SK-N-SH (cell line): Measurements from ENCODE around the gene CTCFL. TPM values are rescaled to one million over a fixed set of nuclear protein-coding genes. Genes with fewer than 3 reads are reported as not detected.

Experiments used
- CTCF ChIA-PET: fragments of 300-600, 350-600 bp; formaldehyde crosslinking; extraction: SDS; loops from one replicate; lab custom pipeline; 2021; lab: Yijun Ruan, JAX
- POLR2A ChIA-PET: fragments of 350-600 bp; sonication (Branson Sonifier 250); formaldehyde crosslinking; extraction: SDS; loops from one replicate; lab custom pipeline; 2020; ENCODE audit warnings: antibody characterized with exemption, inconsistent platforms; lab: Yijun Ruan, JAX
- DNase-seq: peaks from one replicate; pipeline ENCODE4 v3.0.0; 2012
- H2AFZ ChIP-seq: fragments of 200-600 bp; sonication (generic); 2 replicates; pipeline ENCODE4 v1.8.1; 2016; ENCODE audit warnings: antibody characterized with exemption, mild to moderate bottlenecking, low read depth
- H3F3A ChIP-seq: fragments of 200-600 bp; sonication (generic); replicated peaks from 2 replicates; pipeline ENCODE3; 2016; ENCODE audit warnings: antibody characterized with exemption, mild to moderate bottlenecking; ENCODE audit not compliant: insufficient read depth
- H3K27ac ChIP-seq, 2 experiments: fragments of 200-500 bp in 1 of 2; fragments of 200-600 bp in 1 of 2; sonication (Bioruptor generic) in 1 of 2; sonication (generic), shearing (Covaris generic) in 1 of 2; 2 replicates each; pipeline versions ENCODE4 v1.5.1 to v1.6.1; 2014 to 2016; ENCODE audit warnings: low read depth in 2 of 2, inconsistent platforms in 1 of 2, low read length in 1 of 2, mild to moderate bottlenecking in 1 of 2, mixed read lengths in 1 of 2
- H3K27me3 ChIP-seq: fragments of 200-600 bp; sonication (generic), shearing (Covaris generic); 2 replicates; pipeline ENCODE4 v1.6.1; 2016; ENCODE audit warnings: mixed run types; ENCODE audit not compliant: insufficient read depth
- H3K36me3 ChIP-seq, 2 experiments: fragments of 200-500 bp in 1 of 2; fragments of 200-600 bp in 1 of 2; sonication (Bioruptor generic) in 1 of 2; sonication (generic) in 1 of 2; replicated peaks in 1 of 2; 2 replicates each; pipeline versions ENCODE3 to v1.5.1; 2014 to 2016; ENCODE audit warnings: low read length in 1 of 2, mild to moderate bottlenecking in 1 of 2; ENCODE audit not compliant: insufficient read depth in 2 of 2, control insufficient read depth in 1 of 2
- H3K4me1 ChIP-seq, 2 experiments: fragments of 200-500 bp in 1 of 2; fragments of 200-600 bp in 1 of 2; sonication (Bioruptor generic) in 1 of 2; sonication (generic), shearing (Covaris generic) in 1 of 2; 2 replicates each; pipeline versions ENCODE4 v1.5.1 to v1.6.1; 2014 to 2016; ENCODE audit warnings: low read depth in 1 of 2, low read length in 1 of 2, mixed run types in 1 of 2; ENCODE audit not compliant: insufficient read depth in 2 of 2, control insufficient read depth in 1 of 2
- H3K4me2 ChIP-seq: fragments of 200-600 bp; sonication (generic), shearing (Covaris generic); 2 replicates; pipeline ENCODE4 v1.6.1; 2017; ENCODE audit warnings: mixed run types
- H3K4me3 ChIP-seq, 2 experiments: fragments of 200-500 bp in 1 of 2; fragments of 200-600 bp in 1 of 2; sonication (Bioruptor generic) in 1 of 2; sonication (generic), shearing (Covaris generic) in 1 of 2; 2 replicates each; pipeline versions ENCODE4 v1.5.1 to v1.8.1; 2014 to 2016; ENCODE audit warnings: low read depth in 2 of 2, inconsistent platforms in 1 of 2, low read length in 1 of 2, mild to moderate bottlenecking in 1 of 2, mixed read lengths in 1 of 2, moderate library complexity in 1 of 2
- H3K79me2 ChIP-seq: fragments of 200-600 bp; sonication (generic); 2 replicates; pipeline ENCODE4 v1.8.1; 2017; ENCODE audit warnings: mild to moderate bottlenecking; ENCODE audit not compliant: insufficient read depth
- H3K9ac ChIP-seq: fragments of 200-600 bp; sonication (generic); 2 replicates; pipeline ENCODE4 v1.6.1; 2017; ENCODE audit warnings: mixed run types
- H3K9me2 ChIP-seq: fragments of 200-600 bp; sonication (generic); 2 replicates; pipeline ENCODE4 v1.6.1; 2017; ENCODE audit warnings: mixed run types
- H3K9me3 ChIP-seq: fragments of 200-600 bp; sonication (generic); 2 replicates; pipeline ENCODE4 v1.6.1; 2017; ENCODE audit warnings: mixed run types, mild to moderate bottlenecking, moderate library complexity
- H4K20me1 ChIP-seq: fragments of 200-600 bp; sonication (generic); 2 replicates; pipeline ENCODE4 v1.6.1; 2017; ENCODE audit warnings: mild to moderate bottlenecking, mixed run types; ENCODE audit not compliant: insufficient read depth
- FOXJ3 ChIP-seq: sonication (generic); formaldehyde crosslinking; IDR thresholded peaks from 2 replicates; pipeline ENCODE4 v1.5.1; 2020; ENCODE audit warnings: mild to moderate bottlenecking, missing genetic modification reagents
- GATA2 ChIP-seq: sonication (generic); formaldehyde crosslinking; IDR thresholded peaks from 2 replicates; pipeline ENCODE4 v1.5.0; 2020; ENCODE audit warnings: mild to moderate bottlenecking, missing genetic modification reagents
- NRF1 ChIP-seq: IDR thresholded peaks from 2 replicates; pipeline ENCODE4 v1.6.1; 2012; ENCODE audit warnings: low read depth, mild to moderate bottlenecking, low read length
- POLR2AphosphoS5 ChIP-seq: IDR thresholded peaks from 2 replicates; pipeline ENCODE4 v1.6.1; 2012; ENCODE audit warnings: low read depth, low read length
- RFX5 ChIP-seq: IDR thresholded peaks from 2 replicates; pipeline ENCODE4 v1.6.1; 2012; ENCODE audit warnings: mild to moderate bottlenecking, improper control_type of control experiment, low read length
- SMC3 ChIP-seq: IDR thresholded peaks from 2 replicates; pipeline ENCODE4 v1.6.1; 2012; ENCODE audit warnings: low read depth, low read length, improper control_type of control experiment
- TEAD4 ChIP-seq: IDR thresholded peaks from 2 replicates; pipeline ENCODE4 v1.4.0; 2012; ENCODE audit warnings: mild to moderate bottlenecking, borderline replicate concordance; ENCODE audit not compliant: insufficient read depth
- ZBTB33 ChIP-seq: IDR thresholded peaks from 2 replicates; pipeline ENCODE4 v1.4.0; 2012; ENCODE audit warnings: low read depth, borderline replicate concordance
- WGBS: methylation state at CpG from one replicate; pipeline ENCODE4 v1.1.6; 2017; ENCODE audit warnings: low lambda C conversion rate; 5-methylcytosine and 5-hydroxymethylcytosine counted together
- polyA plus RNA-seq, 3 experiments: library from polyadenylated mRNA; depleted of rRNA; stranded (reverse); fragments of >200 nt; gene quantifications; 2 replicates each; pipeline ENCODE4 v1.2.3, GENCODE V29; 2012

CTCFL gene
- polyA plus RNA-seq, 1 of the 3 experiments (the other 2 are of a cell fraction) = not detected

- CTCF ChIA-PET = interaction anchor here (0.9 to 3.0 kb wide), 7 partner anchors 12 to 188 kb away, joined by 3 to 18 read pairs (median 3); no protein-coding TSS in a partner anchor
These were observed 45.4 kb upstream of the CTCFL start for GRCh38 chr20:57570145-57570850.

GRCh38 chr20:57568960-57569359 is 44.0 kb upstream of the CTCFL start:
- Histone ChIP-seq H3K9me3 (no peaks in the 10 kb centered on the region), H3K4me1 (no peaks in the 10 kb centered on the region), H3K4me2 (no peak overlapping the region), H3K9me2 (no peaks in the 10 kb centered on the region), H3K9ac (no peak overlapping the region), H3K4me3 (no peak overlapping the region), H3K27ac (no peak overlapping the region), H3K79me2 (no peaks in the 10 kb centered on the region), H3K36me3 (no peaks in the 10 kb centered on the region), H2AFZ (no peak overlapping the region), H3F3A (no peaks in the 10 kb centered on the region), H3K27me3 (peaks cover 23% of the 10 kb centered on the region), H4K20me1 (no peaks in the 10 kb centered on the region)
- no peak for DNase-seq
- ChIA-PET POLR2A (no interaction called here), CTCF (interaction anchor here (0.6 to 3.0 kb wide), 5 partner anchors 13 to 641 kb away, joined by 3 to 18 read pairs (median 4); no protein-coding TSS in a partner anchor)
- no peak for TF ChIP-seq POLR2AphosphoS5
- no peak for TF ChIP-seq ZBTB33
- no peak for TF ChIP-seq FOXJ3
- TF ChIP-seq SMC3 = no peak
- TF ChIP-seq NRF1 = no peak
- TF ChIP-seq RFX5 = no peak
- TF ChIP-seq GATA2 = no peak
- WGBS = 68% methylated on average over 12 of the region's 12 CpGs

More at GRCh38 chr20:57570145-57570850, 45.4 kb upstream of the CTCFL start:
- Histone ChIP-seq H4K20me1 (no peaks in the 10 kb centered on the region), H3K27me3 (peaks cover 25% of the 10 kb centered on the region), H2AFZ (no peak overlapping the region), H3K79me2 (no peaks in the 10 kb centered on the region), H3K9me2 (no peaks in the 10 kb centered on the region), H3K27ac (no peak overlapping the region), H3K4me2 (no peak overlapping the region), H3K4me1 (no peaks in the 10 kb centered on the region), H3F3A (no peaks in the 10 kb centered on the region), H3K36me3 (no peaks in the 10 kb centered on the region), H3K4me3 (no peak overlapping the region), H3K9me3 (no peaks in the 10 kb centered on the region), H3K9ac (no peak overlapping the region)
- DNase-seq = no peak
- WGBS = 55% methylated on average over 15 of the region's 20 CpGs
- POLR2A ChIA-PET = no interaction called here
- no peak for TF ChIP-seq TEAD4
